Sciatic nerve (tissue), 2 donors: Measurements from ENCODE around the gene GALNT7. TPM values are rescaled to one million over a fixed set of nuclear protein-coding genes. Genes with fewer than 3 reads are reported as not detected.

ENCODE experiments used
- ATAC-seq: fragments of 200-7000 bp; cut with Tn5 transposase; one replicate; pipeline ENCODE4 v1.9.1; 2020; ENCODE audit warnings: mild to moderate bottlenecking, moderate library complexity
- DNase-seq: peaks from one replicate; pipeline ENCODE4 v3.0.0-alpha.2; 2020; ENCODE audit warnings: low spot score
- intact Hi-C: fragments of 100-400 bp; cut with DNase I; formaldehyde crosslinking; loops from one replicate; pipeline ENCODE4 v1.14.2; 2022
- total RNA-seq: library from RNA; stranded (reverse); fragmentation: NEBNext Ultra II Directional; extraction: Animal tissue kit (Norgen Biotek cat#: 25700); gene quantifications from one replicate; pipeline ENCODE4 v1.2.1, GENCODE V29; 2021
- donor health status: DM: no; HTN: no; CAD: no.
- donor health status: DM: no; HTN: no; CAD: no.

The GALNT7 gene
- total RNA-seq, 1 donor from 2014 or later, result 18.2 TPM

DNA sequence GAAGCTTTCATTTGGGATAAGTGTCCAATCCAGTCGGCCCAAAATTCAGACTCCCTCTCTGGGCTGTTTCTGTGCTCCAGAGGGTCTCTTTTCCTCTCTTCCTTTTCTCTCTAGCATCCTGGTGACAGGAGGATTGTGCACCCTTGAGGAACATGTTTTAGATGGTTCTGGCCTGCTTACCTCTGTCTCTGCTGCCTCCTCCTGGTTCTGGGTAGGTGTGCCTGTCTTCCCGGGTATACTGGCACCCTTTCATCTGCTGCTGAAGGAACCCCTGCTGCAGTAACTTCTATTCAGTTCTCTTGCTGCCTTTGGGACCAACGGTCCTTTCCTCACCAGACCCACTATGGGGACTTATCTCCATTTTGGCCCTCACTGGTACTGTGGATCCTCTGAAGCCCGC, 112.4 kb downstream of the GALNT7 start:
- intact Hi-C loops, result no loop called here
- DNase-seq (no peak), ATAC-seq (no peak)

DNA sequence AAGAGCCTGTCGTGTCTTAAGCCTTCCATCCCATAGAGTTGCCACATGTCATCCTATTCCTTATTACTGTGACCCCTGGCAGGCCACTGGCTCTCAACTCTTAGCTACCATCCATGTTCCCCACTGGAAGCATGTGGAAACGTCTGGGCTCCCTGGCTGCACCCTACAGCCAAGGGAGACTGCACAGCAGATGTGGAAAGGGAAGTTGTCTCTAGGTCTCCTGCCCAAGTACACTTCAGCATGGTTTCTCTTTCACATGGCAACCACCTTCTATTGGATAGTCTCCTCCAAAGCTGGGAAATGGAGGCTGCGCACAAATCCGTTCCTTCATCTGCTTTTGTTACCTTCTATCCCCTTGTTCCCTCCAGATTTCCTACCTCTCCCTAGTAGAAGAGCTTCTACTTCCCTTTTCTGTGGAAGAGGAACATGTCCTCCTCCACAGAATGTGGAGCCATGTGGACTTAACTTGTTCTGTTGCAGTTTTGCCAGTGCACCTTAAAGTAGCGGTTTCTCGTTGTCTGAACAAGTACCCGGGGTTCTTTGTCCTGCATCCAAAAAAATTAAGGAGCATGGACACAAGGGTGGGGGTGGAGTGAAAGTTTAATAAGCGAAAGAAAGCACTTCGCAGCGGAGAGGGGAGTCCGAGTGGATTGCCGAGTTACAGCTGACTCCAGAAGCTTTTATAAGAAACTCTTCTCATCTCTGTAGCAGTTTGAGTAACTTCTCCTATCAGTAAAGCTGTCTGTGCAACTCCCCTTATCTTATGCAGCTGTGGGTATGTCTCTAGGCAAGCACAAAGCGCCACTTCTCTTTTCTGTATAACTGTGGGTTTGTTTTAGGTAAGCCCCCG, 113.0 kb downstream of the GALNT7 start:
- ATAC-seq (no peak), DNase-seq (no peak)
- intact Hi-C loops, result no loop called here

DNA sequence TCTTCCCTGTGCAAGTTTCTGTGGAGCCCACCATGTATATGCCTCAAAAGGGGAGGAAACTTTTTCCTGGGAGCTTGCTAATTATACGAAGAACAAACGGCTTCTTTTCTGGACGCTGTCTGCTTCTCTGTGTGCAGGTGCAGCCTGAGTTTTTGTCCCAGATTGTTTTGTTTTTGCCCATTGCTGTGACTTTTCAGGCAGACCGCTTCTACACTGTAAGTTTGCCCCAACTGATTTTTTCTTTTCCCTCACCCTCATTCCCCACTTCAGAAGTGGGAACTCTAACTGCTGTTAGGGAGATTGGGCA, 113.6 kb downstream of the GALNT7 start:
- DNase-seq (no peak), ATAC-seq (no peak)
- intact Hi-C loops, result no loop called here

DNA sequence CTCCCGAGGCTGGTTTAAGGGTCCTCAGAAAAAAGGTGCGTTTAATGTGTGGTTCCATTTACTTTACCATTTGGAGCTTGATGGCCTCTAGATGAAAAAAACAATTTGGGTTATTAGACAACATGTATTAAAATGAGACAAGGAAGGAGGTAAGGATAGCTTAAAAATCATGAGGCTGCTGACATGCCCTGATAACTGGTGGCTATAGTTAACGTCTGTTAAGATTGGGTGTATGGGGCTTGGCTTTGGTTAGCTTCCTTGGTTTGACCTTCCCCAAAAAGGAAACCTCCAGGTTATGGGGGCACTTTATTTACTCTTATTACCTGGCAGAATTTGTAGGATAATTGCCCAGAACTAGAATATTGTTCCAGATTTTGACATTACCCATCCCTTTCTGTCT, 114.0 kb downstream of the GALNT7 start:
- intact Hi-C loops, result no loop called here
- ATAC-seq (no peak), DNase-seq (no peak)

DNA sequence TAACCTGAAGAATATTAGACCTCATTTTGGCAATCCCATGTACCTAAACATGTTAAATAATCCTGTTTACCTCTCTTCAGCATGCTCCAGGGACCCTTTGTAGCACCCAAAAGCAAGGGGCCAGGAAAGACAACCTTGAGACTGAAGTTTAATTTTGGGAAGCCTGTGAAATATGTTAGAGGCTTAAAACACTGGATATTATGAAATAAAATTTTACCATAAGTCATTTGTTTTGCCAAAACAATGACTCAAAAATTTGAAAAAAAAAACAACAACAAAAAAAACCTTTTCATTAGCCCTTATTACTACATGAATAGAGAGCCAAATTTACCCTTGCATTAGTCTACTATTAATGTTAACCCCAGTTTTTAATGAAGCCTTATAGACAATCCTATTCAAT, 115.9 kb downstream of the GALNT7 start:
- intact Hi-C loops, result no loop called here
- ATAC-seq (no peak), DNase-seq (no peak)

DNA sequence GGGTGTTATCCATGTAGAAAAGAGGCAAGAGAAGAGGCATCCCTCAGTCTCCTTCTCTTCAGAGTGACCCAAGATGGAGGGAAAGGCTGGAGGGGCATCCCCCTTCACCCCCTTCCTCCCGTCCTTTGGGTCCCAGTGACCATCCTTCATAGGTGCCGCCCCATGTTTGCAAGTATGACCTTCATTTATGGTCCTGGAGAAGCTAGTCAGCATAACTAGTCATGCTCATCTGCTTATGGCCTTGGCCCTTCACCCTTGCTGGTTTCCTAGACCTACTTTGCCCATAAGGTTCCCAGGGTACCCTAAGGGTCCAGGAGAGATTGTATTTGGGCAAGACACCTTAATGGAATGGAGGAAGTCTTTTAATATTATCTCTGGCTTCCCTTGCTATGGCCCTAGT, 118.9 kb downstream of the GALNT7 start:
- intact Hi-C loops, result no loop called here

DNA sequence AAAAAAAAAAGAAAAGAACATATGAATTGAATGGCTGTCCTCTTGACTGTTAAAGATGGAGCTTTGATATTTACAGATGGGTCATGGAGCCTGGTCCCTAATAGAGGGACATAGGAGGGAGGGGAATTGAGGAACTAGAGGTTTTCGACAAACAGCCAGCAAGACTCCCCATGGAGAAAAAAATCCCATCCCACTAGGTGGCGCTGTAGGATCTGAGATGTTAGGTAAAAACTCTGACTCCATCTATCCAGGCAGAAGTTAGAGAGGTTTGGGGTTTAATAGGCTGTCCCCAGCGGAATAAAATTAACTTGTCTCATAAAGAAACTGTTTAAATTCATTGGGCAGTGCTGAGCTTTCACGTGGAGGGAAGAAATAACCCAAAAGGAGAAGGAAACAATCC, 119.7 kb downstream of the GALNT7 start:
- DNase-seq (peak; percentile 70), ATAC-seq (no peak)
- intact Hi-C loops, result no loop called here

More for the DNA sequence above, 118.9 kb downstream of the GALNT7 start:
- no peak for DNase-seq
- no peak for ATAC-seq

DNA sequence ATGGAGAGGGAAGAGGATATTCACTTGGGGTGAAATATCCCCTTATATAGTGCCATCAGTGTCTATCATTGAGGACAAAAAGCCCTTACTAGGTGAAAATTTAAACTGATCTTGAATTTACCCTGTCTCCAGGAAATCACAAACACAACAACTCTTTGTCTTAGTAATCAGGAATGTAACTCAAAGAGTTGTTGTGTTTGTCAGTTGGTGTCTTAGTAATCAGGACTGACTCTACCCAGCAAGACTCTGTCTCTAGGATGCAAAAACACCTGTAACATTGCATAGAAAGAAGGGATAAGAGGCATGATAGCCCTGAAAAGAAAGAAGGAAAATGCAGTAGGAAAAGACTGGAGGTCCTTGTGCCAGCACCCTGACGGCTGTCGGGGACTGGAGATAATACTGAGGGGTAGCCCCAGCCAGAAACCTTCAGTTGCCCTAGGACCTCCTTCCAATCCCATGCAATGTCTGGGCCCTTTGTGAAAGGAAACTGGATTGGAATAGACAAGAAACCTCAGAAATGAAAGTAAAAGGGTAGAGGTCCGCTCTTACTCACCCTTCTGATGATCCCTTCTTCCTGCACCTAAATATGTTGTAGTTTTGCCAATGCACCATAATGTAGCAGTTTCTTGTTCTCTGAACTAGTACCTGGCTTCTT, 120.2 kb downstream of the GALNT7 start:
- intact Hi-C loops, result no loop called here
- DNase-seq (no peak), ATAC-seq (no peak)

DNA sequence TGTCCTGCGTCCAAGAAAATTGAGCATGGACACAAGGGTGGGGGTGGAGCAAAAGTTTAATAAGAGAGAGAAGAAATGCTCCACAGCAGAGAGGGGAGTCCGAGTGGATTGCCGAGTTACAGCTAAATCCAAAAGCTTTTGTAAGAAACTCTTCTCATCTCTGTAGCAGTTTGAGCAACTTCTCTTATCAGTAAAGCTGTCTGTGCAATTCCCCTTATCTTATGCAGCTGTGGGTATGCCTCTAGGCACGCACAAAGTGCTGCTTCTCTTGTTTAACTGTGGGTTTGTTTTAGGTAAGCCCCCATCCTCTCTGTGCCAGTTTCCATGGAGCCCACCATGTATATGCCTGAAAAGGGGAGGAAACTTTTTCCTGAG, 120.7 kb downstream of the GALNT7 start:
- no peak for ATAC-seq
- DNase-seq, result no peak
- intact Hi-C loops, result no loop called here

DNA sequence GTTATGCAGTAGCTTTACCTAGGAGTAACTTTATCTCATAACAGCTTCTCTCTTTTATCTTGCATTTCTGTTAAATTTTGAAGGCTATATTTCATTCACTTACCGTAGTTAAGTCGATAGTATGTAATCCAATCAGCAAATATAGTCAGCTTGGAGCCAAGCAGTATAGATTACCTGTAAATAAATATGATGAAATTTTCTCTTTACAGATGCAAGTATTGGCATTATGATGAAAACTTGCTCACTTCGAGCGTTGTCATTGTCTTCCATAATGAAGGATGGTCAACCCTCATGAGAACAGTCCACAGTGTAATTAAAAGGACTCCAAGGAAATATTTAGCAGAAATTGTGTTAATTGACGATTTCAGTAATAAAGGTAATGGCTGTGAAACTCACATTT, 123.3 kb downstream of the GALNT7 start:
- intact Hi-C loops, result no loop called here
- no peak for DNase-seq

DNA sequence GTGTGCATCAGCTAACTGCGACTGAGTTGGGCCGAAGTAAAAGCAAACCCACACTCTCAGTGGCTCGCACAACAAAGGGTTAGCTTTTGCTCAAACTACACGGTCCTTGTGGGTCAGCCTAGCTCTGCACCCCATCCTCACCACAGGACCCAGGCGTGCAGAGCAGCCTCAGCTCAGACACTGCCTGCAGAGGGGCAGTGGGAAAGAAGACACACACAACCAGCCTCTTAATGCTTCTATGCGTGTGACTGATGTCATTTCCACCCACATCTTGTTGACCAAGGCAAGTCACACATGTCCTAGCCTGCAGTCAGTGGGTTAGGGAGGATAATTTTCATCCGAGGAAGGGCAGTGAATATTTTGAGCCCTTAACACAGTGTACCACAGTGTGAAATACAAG, 125.1 kb downstream of the GALNT7 start:
- no peak for ATAC-seq
- intact Hi-C loops, result no loop called here

More for the DNA sequence above, 123.3 kb downstream of the GALNT7 start:
- ATAC-seq, result no peak

DNA sequence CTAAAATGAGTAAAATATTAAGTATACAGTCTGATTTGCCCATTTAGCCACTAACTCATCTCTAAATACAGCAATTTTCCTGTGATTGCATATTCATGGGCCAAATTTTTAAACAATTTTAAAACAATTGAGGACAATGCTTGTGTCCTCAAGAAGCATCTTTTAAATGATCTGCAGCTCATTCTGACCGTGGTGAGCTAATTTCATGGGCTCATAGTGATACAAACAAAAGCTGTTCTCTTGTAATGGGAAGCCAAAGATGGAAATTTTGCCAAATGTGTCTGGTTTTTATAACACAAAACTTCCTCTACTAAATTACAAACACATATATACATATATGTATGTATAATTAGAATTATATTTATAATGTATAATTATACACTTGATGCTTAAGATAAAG, 125.8 kb downstream of the GALNT7 start:
- intact Hi-C loops, result no loop called here
- ATAC-seq (no peak), DNase-seq (no peak)

More for the DNA sequence above, 125.1 kb downstream of the GALNT7 start:
- DNase-seq, result no peak

DNA sequence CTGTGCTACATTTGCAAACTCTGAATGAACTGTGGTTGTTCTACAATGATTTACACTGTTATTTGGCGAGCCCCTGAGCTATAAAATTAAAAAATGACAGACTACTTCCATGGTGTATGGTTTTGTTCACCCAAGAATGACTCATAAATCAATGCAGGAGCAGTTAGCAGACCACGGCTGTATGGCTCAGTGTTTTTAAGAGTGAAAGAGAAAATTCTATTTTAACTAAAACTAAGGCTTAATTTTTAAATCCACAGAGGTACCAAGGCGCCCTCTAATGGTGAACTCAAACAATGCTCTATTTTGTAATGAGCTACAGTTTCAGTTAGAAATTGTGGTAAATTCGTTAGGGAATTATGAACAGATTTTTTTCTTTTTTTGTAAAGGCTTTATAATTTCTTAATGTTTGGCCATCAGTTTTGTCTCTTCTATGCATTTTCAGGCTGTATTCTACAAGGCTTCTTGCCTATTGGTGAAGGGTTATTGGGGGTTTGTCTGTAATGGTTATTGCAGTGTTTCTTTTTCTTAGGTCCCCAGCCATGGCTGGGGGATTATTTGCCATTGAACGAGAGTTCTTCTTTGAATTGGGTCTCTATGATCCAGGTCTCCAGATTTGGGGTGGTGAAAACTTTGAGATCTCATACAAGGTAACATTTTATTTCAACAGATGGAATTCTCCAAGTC, 133.0 kb downstream of the GALNT7 start:
- no peak for DNase-seq
- no peak for ATAC-seq
- intact Hi-C loops, result no loop called here

DNA sequence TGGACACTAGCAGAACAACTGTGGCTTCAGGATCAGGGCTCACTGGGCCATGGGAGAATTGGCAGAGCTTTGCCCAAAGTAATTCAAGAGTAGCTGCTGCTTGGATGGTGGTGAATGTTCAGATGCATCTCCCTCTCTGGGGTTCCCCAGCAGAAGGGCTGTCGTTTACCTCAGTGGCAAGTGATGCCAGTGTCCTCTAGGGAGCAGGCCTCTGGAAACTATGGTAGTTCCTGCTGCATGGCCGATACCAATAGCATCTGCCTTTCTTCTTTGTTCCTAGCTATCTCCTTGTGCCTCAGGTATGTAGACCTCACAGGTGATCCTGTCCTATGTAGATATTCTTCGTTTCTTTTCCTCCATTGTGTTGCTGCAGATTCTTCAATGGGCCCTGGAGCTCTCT, 139.2 kb downstream of the GALNT7 start:
- no peak for ATAC-seq
- DNase-seq, result no peak
- intact Hi-C loops, result no loop called here

DNA sequence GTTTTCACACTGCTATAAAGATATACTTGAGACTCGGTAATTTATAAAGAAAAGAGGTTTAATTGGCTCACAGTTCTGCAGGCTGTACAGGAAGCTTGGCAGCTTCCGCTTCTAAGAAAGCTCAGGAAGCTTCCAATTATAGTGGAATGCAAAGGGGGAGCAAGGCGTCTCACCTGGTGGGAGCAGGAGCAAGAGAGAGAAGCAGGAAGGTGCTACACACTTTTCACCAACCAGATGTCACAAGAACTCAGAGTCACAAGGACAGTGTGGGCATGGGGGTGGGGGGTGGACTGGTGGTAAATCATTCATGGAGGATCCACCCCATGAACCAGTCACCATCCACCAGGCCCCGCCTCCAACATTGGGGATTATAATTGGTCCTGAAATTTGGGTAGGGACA, 142.8 kb downstream of the GALNT7 start:
- intact Hi-C loops, result no loop called here
- no peak for DNase-seq
- ATAC-seq, result no peak

DNA sequence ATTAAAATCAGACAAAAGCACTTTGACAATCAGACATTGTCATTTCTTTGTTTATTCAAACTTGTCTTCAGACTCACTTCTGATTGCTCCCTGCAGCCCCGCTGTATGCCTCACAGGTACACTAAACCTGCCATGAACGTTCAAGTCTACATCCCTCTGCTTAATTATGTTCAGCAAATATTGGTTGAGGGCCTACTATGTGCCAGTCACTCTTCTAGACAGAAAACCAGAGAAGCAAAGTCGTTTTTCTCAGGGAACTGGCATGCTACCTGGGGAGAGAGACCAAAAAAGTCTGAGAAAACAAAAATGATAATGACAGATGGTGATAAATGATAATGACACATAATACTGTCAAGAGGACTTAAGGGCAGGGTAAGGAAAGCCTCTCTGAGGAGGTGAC, 146.1 kb downstream of the GALNT7 start:
- DNase-seq (no peak), ATAC-seq (no peak)
- intact Hi-C loops, result loop anchor here (5.0 kb wide), 1 partner anchor 103 kb away; no protein-coding TSS in a partner anchor

DNA sequence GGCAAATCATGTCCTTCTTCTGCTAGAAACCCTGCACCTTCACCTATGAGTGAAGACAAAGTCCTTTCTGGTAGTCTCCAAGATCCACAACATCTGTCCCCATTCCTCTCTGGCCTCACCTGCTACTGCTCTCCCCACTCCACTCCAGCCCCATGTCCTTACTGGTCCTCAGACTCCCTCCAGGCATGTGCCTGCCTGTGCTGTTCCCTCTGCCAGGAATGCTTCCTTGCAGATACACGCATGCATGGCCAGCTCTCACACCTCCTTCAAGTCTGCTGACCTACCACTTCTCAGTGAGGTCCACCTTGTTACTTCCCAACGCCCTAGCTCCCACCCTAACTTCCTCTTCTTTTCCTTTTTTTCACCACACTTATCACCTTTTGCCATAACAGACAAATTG, 147.4 kb downstream of the GALNT7 start:
- intact Hi-C loops, result loop anchor here (5.0 kb wide), 1 partner anchor 101 kb away; no protein-coding TSS in a partner anchor
- DNase-seq, result no peak
- ATAC-seq, result no peak

DNA sequence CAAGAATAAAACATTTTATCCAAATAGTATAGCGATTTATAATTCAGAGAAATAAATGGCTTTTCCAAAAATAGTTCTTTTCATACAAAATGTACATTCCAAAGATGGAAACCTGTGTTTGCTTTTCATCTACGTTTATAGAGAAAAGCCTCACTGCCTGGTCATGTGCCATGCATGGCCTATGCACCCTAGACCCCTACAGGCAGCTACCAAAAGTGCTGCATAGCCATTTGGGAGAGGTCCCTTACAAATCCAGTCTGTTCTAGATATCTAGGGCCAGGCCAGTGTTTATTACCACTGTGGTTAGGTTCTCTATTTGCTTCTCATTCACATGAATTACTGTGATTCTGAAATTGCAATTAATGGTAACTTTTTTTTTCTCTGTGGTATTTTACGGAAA, 148.4 kb downstream of the GALNT7 start:
- ATAC-seq, result no peak
- intact Hi-C loops, result loop anchor here (5.0 kb wide), 1 partner anchor 100 kb away; no protein-coding TSS in a partner anchor
- no peak for DNase-seq

DNA sequence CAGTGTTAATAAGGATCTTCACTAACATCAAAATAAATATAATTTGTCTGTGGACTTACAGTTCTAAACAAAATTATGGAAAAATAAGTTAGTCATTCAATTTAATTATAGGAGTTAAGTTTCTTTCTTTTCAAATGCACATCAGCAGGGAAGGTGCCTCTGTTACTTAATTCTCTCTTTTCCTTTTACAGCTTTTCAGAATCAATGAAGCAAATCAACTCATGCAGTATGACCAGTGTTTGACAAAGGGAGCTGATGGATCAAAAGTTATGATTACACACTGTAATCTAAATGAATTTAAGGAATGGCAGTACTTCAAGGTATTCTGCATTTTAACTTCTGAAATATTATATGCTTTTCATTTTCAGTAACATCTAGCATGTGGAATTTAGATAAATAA, 149.6 kb downstream of the GALNT7 start:
- no peak for ATAC-seq
- intact Hi-C loops, result loop anchor here (5.0 kb wide), 1 partner anchor 99 kb away; no protein-coding TSS in a partner anchor
- no peak for DNase-seq

DNA sequence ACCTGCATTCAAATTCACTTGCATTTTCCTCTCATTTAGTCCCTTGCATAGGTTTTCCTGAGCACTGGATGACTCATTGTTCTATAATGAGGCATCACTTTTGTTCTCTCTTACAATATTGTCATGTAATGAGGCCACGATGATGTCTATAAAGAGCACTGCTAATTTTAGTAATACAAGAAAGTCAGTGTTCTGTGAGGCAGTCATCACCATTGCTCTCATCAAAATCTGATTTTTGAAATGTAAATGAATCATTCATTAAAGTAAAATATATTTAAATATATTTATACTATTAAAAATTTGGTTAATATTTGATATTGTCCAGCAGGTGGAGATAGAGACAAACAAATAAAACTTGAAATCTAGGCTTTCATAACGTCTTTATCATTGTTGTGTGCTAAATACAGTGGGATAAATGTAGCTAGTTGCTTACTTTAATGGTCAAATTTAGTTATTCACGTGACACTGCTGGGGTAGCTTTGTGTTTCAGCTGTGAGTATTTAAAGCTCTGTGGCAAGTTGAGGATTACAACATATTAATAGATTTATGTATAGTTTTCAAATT, 150.1 kb downstream of the GALNT7 start:
- peak; percentile 57 for ATAC-seq
- no peak for DNase-seq
- intact Hi-C loops, result loop anchor here (5.0 kb wide), 1 partner anchor 99 kb away; no protein-coding TSS in a partner anchor
